Endodermal cell (in vitro differentiated cells): Measurements from ENCODE around the gene BEND5. TPM values are rescaled to one million over a fixed set of nuclear protein-coding genes. Genes with fewer than 3 reads are reported as not detected.

Source experiments
- DNase-seq: peaks from one replicate; pipeline ENCODE4 v3.0.0-alpha.2; 2017
- H3K27ac ChIP-seq: 2 replicates; pipeline ENCODE4 v1.5.1; 2013; ENCODE audit warnings: mild to moderate bottlenecking, low read depth, low read length, moderate library complexity
- H3K27me3 ChIP-seq: 2 replicates; pipeline ENCODE4 v1.6.1; 2013; ENCODE audit warnings: mild to moderate bottlenecking, low read length, moderate library complexity; ENCODE audit not compliant: insufficient read depth, control insufficient read depth, poor library complexity, severe bottlenecking
- H3K36me3 ChIP-seq: 2 replicates; pipeline ENCODE4 v1.7.0; 2013; ENCODE audit warnings: mild to moderate bottlenecking, low read length, moderate library complexity; ENCODE audit not compliant: control insufficient read depth, insufficient read depth
- H3K4me1 ChIP-seq: one replicate; pipeline ENCODE4 v1.7.0; 2013; ENCODE audit warnings: low read length; ENCODE audit not compliant: control insufficient read depth, insufficient read depth
- H3K4me3 ChIP-seq: 2 replicates; pipeline ENCODE4 v1.5.1; 2013; ENCODE audit warnings: mild to moderate bottlenecking, low read length, moderate library complexity
- H3K9ac ChIP-seq: 2 replicates; pipeline ENCODE4 v1.6.1; 2013; ENCODE audit warnings: mild to moderate bottlenecking, low read length, moderate library complexity; ENCODE audit not compliant: poor library complexity, severe bottlenecking; ENCODE audit errors: extremely low read depth
- H3K9me3 ChIP-seq: 2 replicates; pipeline ENCODE4 v1.6.1; 2013; ENCODE audit warnings: mild to moderate bottlenecking, low read length, moderate library complexity; ENCODE audit not compliant: control insufficient read depth
- H3K27ac Mint-ChIP-seq: 2 replicates; pipeline ENCODE4 v1.8.0; 2020; ENCODE audit warnings: mixed read lengths
- H3K27me3 Mint-ChIP-seq: 2 replicates; pipeline ENCODE4 v1.8.0; 2021; ENCODE audit warnings: mild to moderate bottlenecking, mixed read lengths; ENCODE audit not compliant: insufficient read depth
- H3K36me3 Mint-ChIP-seq: 2 replicates; pipeline ENCODE4 v1.8.0; 2020; ENCODE audit warnings: low read depth, mixed read lengths
- H3K4me1 Mint-ChIP-seq: 2 replicates; pipeline ENCODE4 v1.8.0; 2020; ENCODE audit warnings: mixed read lengths
- H3K4me3 Mint-ChIP-seq: 2 replicates; pipeline ENCODE4 v1.8.0; 2020; ENCODE audit warnings: mild to moderate bottlenecking, moderate library complexity, mixed read lengths
- H3K9me3 Mint-ChIP-seq: 2 replicates; pipeline ENCODE4 v1.8.0; 2020; ENCODE audit warnings: mild to moderate bottlenecking, mixed read lengths
- CTCF ChIP-seq: fragments of 200-600 bp; sonication (generic); conservative IDR thresholded peaks from 2 replicates; pipeline ENCODE4 v1.5.0; 2021; ENCODE audit warnings: antibody characterized with exemption, mild to moderate bottlenecking
- WGBS, 2 experiments: methylation state at CpG; one replicate each; pipeline versions ENCODE4 v1.1.5 to v1.1.7; 2013; ENCODE audit warnings: missing lambda C conversion rate in 2 of 2, mixed read lengths in 1 of 2; ENCODE audit not compliant: insufficient coverage in 1 of 2, insufficient read length in 1 of 2; 5-methylcytosine and 5-hydroxymethylcytosine counted together
- total RNA-seq, 2 donors: library from RNA; stranded (reverse); fragmentation: NEBNext Ultra II Directional in 1 of 2; extraction: Animal tissue kit (Norgen Biotek cat#: 25700) in 1 of 2; gene quantifications; 2 replicates in 1 of 2; 3 replicates in 1 of 2; pipeline ENCODE4 v1.2.1, GENCODE V29; 2021

Gene BEND5
- total RNA-seq, 2 donors from 2014 or later, result 5.9 to 6.1 TPM

- DNase-seq, result no peak
- H3K36me3 ChIP-seq, result no peaks in the 10 kb centered on the region
- no peak overlapping the region for H3K27ac ChIP-seq
- Mint-ChIP-seq H3K4me1 (peaks cover 3% of the 10 kb centered on the region), H3K27ac (no peak overlapping the region), H3K9me3 (no peaks in the 10 kb centered on the region), H3K36me3 (no peaks in the 10 kb centered on the region), H3K4me3 (no peak overlapping the region), H3K27me3 (no peaks in the 10 kb centered on the region)
- no peak overlapping the region for H3K4me3 ChIP-seq
- no peaks in the 10 kb centered on the region for H3K4me1 ChIP-seq
- no peaks in the 10 kb centered on the region for H3K9me3 ChIP-seq
- H3K27me3 ChIP-seq, result no peaks in the 10 kb centered on the region
- TF ChIP-seq CTCF, result no peak
- WGBS, 2 experiments, result 67% methylated on average over 4 of the region's 4 CpGs; no CpG with 5 or more reads in 1 of the 2 experiments
- H3K9ac ChIP-seq, result no peak overlapping the region
Measured at GRCh38 chr1:48807554-48808260, 31.0 kb upstream of the BEND5 start.

- no peaks in the 10 kb centered on the region for H3K9me3 ChIP-seq
- no peaks in the 10 kb centered on the region for H3K36me3 ChIP-seq
- H3K36me3 Mint-ChIP-seq, result no peaks in the 10 kb centered on the region
- H3K4me1 Mint-ChIP-seq, result peaks cover 3% of the 10 kb centered on the region
- H3K27me3 ChIP-seq, result peaks cover 10% of the 10 kb centered on the region
- H3K27me3 Mint-ChIP-seq, result peaks cover 10% of the 10 kb centered on the region
- no peak overlapping the region for H3K4me3 Mint-ChIP-seq
- no peak overlapping the region for H3K27ac ChIP-seq
- no peak overlapping the region for H3K9ac ChIP-seq
- no peaks in the 10 kb centered on the region for H3K4me1 ChIP-seq
- DNase-seq, result no peak
- H3K27ac Mint-ChIP-seq, result no peak overlapping the region
- TF ChIP-seq CTCF, result no peak
- no peak overlapping the region for H3K4me3 ChIP-seq
- H3K9me3 Mint-ChIP-seq, result no peaks in the 10 kb centered on the region
Measured at GRCh38 chr1:48803474-48803873, 26.8 kb upstream of the BEND5 start.

DNA sequence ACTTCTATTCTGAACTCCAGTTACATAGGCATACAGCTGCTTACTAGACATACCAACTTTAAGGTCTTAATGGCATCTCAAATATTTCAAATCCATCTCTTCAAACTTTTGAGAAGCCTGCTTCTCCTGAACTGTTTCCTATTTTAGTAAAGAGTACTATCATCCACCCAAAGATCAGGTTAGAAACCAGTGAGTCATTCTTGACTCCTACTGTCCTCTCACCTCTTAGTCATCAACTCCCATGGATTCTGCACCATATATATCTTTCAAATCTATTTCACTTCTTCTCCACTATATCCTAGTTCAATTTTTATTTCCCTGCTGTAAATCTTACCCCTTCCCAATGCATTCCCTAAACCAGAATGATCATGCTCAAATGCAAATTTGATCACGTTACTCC is 18.1 kb upstream of the BEND5 start:
- Mint-ChIP-seq H3K4me1 (peaks cover 14% of the 10 kb centered on the region), H3K27ac (no peak overlapping the region), H3K36me3 (no peaks in the 10 kb centered on the region), H3K9me3 (no peaks in the 10 kb centered on the region), H3K4me3 (no peak overlapping the region), H3K27me3 (peaks cover 8% of the 10 kb centered on the region)
- H3K4me1 ChIP-seq, result peaks cover 6% of the 10 kb centered on the region
- H3K36me3 ChIP-seq, result no peaks in the 10 kb centered on the region
- H3K27ac ChIP-seq, result no peak overlapping the region
- 0% methylated on average over 1 of the region's 1 CpG for whole genome bisulfite sequencing, 2 experiments
- H3K4me3 ChIP-seq, result no peak overlapping the region
- H3K27me3 ChIP-seq, result peaks cover 26% of the 10 kb centered on the region
- no peaks in the 10 kb centered on the region for H3K9me3 ChIP-seq
- DNase-seq, result no peak
- no peak overlapping the region for H3K9ac ChIP-seq
- no peak for TF ChIP-seq CTCF
